ENCODE data around the gene CLEC2L.

DNA sequence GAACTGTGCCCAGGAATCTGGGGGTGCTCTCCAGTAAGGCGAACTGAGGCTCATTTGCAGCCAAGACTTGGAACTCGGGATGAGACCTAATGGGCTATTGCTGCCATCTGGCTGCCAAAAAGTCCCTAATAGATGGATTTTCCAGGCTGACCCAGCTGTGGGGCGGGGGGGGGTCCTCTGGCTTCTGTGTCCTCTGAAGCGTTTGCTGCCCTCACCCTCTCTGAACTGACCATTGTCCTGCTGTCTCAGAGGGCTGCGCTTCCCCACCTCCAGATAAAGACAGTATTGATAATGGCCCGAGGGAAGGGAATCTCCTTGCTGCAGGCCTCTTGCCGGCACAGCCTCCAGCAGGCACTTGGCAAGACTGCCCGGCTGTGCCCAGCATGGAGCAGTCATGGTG, 46.6 kb downstream of the CLEC2L start:
- no peak for TF ChIP-seq CTCF (IDR thresholded peaks at IDR 0.05)
- no peak for TF ChIP-seq POLR2A (IDR thresholded peaks at IDR 0.05)
- no peak for TF ChIP-seq EP300 (IDR thresholded peaks at IDR 0.05)
